H1 (cell line): ENCODE data around the gene CST4. TPM values are rescaled to one million over a fixed set of nuclear protein-coding genes. Genes with fewer than 3 reads are reported as not detected.

ENCODE experiments used
- CTCF ChIA-PET: fragments of 300-600 bp; sonication (Branson Sonifier 250); formaldehyde crosslinking; loops from one replicate; lab custom pipeline; 2021; ENCODE audit not compliant: partially characterized antibody; lab: Charles Lee
- POLR2A ChIA-PET: fragments of 300-600 bp; sonication (Branson Sonifier 250); formaldehyde crosslinking; loops from one replicate; lab custom pipeline; 2021; ENCODE audit warnings: inconsistent platforms; ENCODE audit not compliant: partially characterized antibody; lab: Charles Lee
- DNase-seq, 2 experiments: peaks; one replicate each; pipeline versions ENCODE4 v3.0.0 to v3.0.0-alpha.2; 2010 to 2022; ENCODE audit warnings: low spot score in 2 of 2, low read depth in 1 of 2, mixed read lengths in 1 of 2
- FAIRE-seq: peaks from 2 replicates; lab custom pipeline; 2011; peaks lifted over from hg19 to GRCh38; lab: Jason Lieb, UNC
- H2AFZ ChIP-seq: 2 replicates; pipeline ENCODE4 v1.8.1; 2012; ENCODE audit warnings: low read length, inconsistent platforms
- H2AK5ac ChIP-seq: 2 replicates; pipeline ENCODE4 v1.6.1; 2013; ENCODE audit warnings: low read depth, low read length
- H2BK120ac ChIP-seq: replicated peaks from 2 replicates; pipeline ENCODE3; 2013; ENCODE audit warnings: low read depth, low read length, inconsistent platforms
- H2BK12ac ChIP-seq: 2 replicates; pipeline ENCODE4 v1.6.1; 2013; ENCODE audit warnings: low read depth, low read length
- H2BK15ac ChIP-seq: 2 replicates; pipeline ENCODE4 v1.6.1; 2013; ENCODE audit warnings: low read length
- H2BK20ac ChIP-seq: 2 replicates; pipeline ENCODE4 v1.6.1; 2013; ENCODE audit warnings: low read length
- H2BK5ac ChIP-seq: 2 replicates; pipeline ENCODE4 v1.6.1; 2013; ENCODE audit warnings: low read depth, low read length
- H3K14ac ChIP-seq: 2 replicates; pipeline ENCODE4 v1.6.1; 2013; ENCODE audit warnings: inconsistent platforms; ENCODE audit not compliant: insufficient read length
- H3K18ac ChIP-seq: 2 replicates; pipeline ENCODE4 v1.6.1; 2013; ENCODE audit warnings: low read length; ENCODE audit errors: extremely low read depth
- H3K23ac ChIP-seq: 2 replicates; pipeline ENCODE4 v1.6.1; 2013; ENCODE audit warnings: inconsistent platforms; ENCODE audit not compliant: insufficient read length
- H3K23me2 ChIP-seq: 2 replicates; pipeline ENCODE4 v1.6.1; 2013; ENCODE audit warnings: low read depth, low read length
- H3K27ac ChIP-seq: 2 replicates; pipeline ENCODE4 v1.6.1; 2011; ENCODE audit warnings: low read depth, low read length, inconsistent platforms
- H3K27me3 ChIP-seq, 4 experiments: replicated peaks in 1 of 4; 1 replicate in 1 of 4; 2 replicates in 3 of 4; pipeline versions ENCODE4 v1.6.1 to v1.8.1; 2011 to 2013; ENCODE audit warnings: low read length in 3 of 4, mild to moderate bottlenecking in 3 of 4, inconsistent platforms in 2 of 4, mixed read lengths in 2 of 4, moderate library complexity in 1 of 4; ENCODE audit not compliant: control insufficient read depth in 3 of 4, insufficient read depth in 3 of 4; ENCODE audit errors: extremely low read depth in 1 of 4
- H3K36me3 ChIP-seq, 4 experiments: 2 replicates each; pipeline versions ENCODE4 v1.6.1 to v1.8.1; 2011 to 2013; ENCODE audit warnings: mild to moderate bottlenecking in 4 of 4, low read length in 3 of 4, moderate library complexity in 2 of 4, control low read depth in 1 of 4, inconsistent platforms in 1 of 4; ENCODE audit not compliant: insufficient read depth in 4 of 4, control insufficient read depth in 2 of 4
- H3K4ac ChIP-seq: replicated peaks from 2 replicates; pipeline ENCODE3; 2013; ENCODE audit warnings: low read length, low read depth, mixed read lengths, inconsistent platforms; ENCODE audit not compliant: insufficient read length
- H3K4me1 ChIP-seq, 4 experiments: replicated peaks in 1 of 4; 1 replicate in 1 of 4; 2 replicates in 3 of 4; pipeline versions ENCODE4 v1.6.1 to v1.8.1; 2011 to 2013; ENCODE audit warnings: low read length in 3 of 4, inconsistent platforms in 2 of 4, mixed read lengths in 1 of 4; ENCODE audit not compliant: insufficient read depth in 4 of 4, control insufficient read depth in 3 of 4
- H3K4me2 ChIP-seq, 2 experiments: 2 replicates each; pipeline versions ENCODE4 v1.6.1 to v1.8.1; 2011 to 2013; ENCODE audit warnings: low read depth in 2 of 2, low read length in 2 of 2, control low read depth in 1 of 2, inconsistent platforms in 1 of 2, mild to moderate bottlenecking in 1 of 2; ENCODE audit not compliant: insufficient read depth in 1 of 2
- H3K4me3 ChIP-seq, 4 experiments: fragments of 200-600, 300-600 bp in 1 of 4; sonication (generic), shearing (Covaris generic), sonication (Bioruptor Twin) in 1 of 4; 2 replicates each; pipeline versions ENCODE4 v1.5.1 to v1.8.1; 2011 to 2016; ENCODE audit warnings: low read length in 4 of 4, low read depth in 3 of 4, control low read depth in 2 of 4, inconsistent platforms in 2 of 4, mild to moderate bottlenecking in 2 of 4, mixed read lengths in 1 of 4, moderate library complexity in 1 of 4; ENCODE audit not compliant: insufficient read depth in 2 of 4; ENCODE audit errors: extremely low read depth in 1 of 4
- H3K56ac ChIP-seq: replicated peaks from 2 replicates; pipeline ENCODE3; 2013; ENCODE audit warnings: low read depth, mild to moderate bottlenecking, mixed read lengths, low read length, inconsistent platforms; ENCODE audit not compliant: insufficient read length
- H3K79me1 ChIP-seq: 2 replicates; pipeline ENCODE4 v1.6.1; 2013; ENCODE audit warnings: low read depth, low read length, control low read depth
- H3K79me2 ChIP-seq, 2 experiments: 2 replicates each; pipeline versions ENCODE4 v1.6.1 to v1.8.1; 2012 to 2013; ENCODE audit warnings: low read length in 2 of 2, mild to moderate bottlenecking in 2 of 2, inconsistent platforms in 1 of 2; ENCODE audit not compliant: insufficient read depth in 2 of 2, control insufficient read depth in 1 of 2
- H3K9ac ChIP-seq, 4 experiments: replicated peaks in 1 of 4; 1 replicate in 1 of 4; 2 replicates in 3 of 4; pipeline versions ENCODE4 v1.6.1 to v1.8.1; 2011 to 2013; ENCODE audit warnings: low read depth in 3 of 4, low read length in 3 of 4, control low read depth in 2 of 4, mild to moderate bottlenecking in 2 of 4, moderate library complexity in 2 of 4, inconsistent platforms in 1 of 4; ENCODE audit errors: extremely low read depth in 1 of 4
- H3K9me3 ChIP-seq, 2 experiments: 2 replicates each; pipeline versions ENCODE4 v1.6.1 to v1.8.1; 2012 to 2013; ENCODE audit warnings: mild to moderate bottlenecking in 2 of 2, moderate library complexity in 2 of 2, control low read depth in 1 of 2, inconsistent platforms in 1 of 2, low read depth in 1 of 2, low read length in 1 of 2, mixed read lengths in 1 of 2; ENCODE audit not compliant: insufficient read depth in 2 of 2
- H4K20me1 ChIP-seq, 2 experiments: replicated peaks in 1 of 2; 2 replicates each; pipeline versions ENCODE3 to v1.8.1; 2011 to 2013; ENCODE audit warnings: inconsistent platforms in 2 of 2, low read length in 2 of 2, mild to moderate bottlenecking in 1 of 2; ENCODE audit not compliant: insufficient read depth in 2 of 2, control insufficient read depth in 1 of 2
- H4K5ac ChIP-seq: 2 replicates; pipeline ENCODE4 v1.6.1; 2013; ENCODE audit warnings: low read length, low read depth, mixed read lengths, inconsistent platforms; ENCODE audit not compliant: insufficient read length
- H4K8ac ChIP-seq: 2 replicates; pipeline ENCODE4 v1.8.0; 2013; ENCODE audit warnings: mild to moderate bottlenecking, moderate library complexity, low read length, inconsistent platforms; ENCODE audit not compliant: insufficient read depth; ENCODE audit errors: extremely low read depth
- H4K91ac ChIP-seq: replicated peaks from 2 replicates; pipeline ENCODE3; 2013; ENCODE audit warnings: low read length, mixed read lengths, inconsistent platforms; ENCODE audit not compliant: insufficient read length
- ASH2L ChIP-seq: fragments of 200-600, 300-600 bp; sonication (generic); IDR thresholded peaks from one replicate; pipeline ENCODE4 v1.7.1; 2017; ENCODE audit warnings: low read length
- CEBPB ChIP-seq: IDR thresholded peaks from 2 replicates; pipeline ENCODE4 v1.6.1; 2012; ENCODE audit warnings: low read depth, low read length
- JUN ChIP-seq: IDR thresholded peaks from 2 replicates; pipeline ENCODE4 v1.6.1; 2011; ENCODE audit warnings: low read depth, mild to moderate bottlenecking, improper control_type of control experiment, low read length
- WGBS, 2 experiments: shearing (Covaris generic) in 1 of 2; methylation state at CpG; one replicate each; pipeline versions ENCODE4 v1.1.6 to v1.1.7; 2013 to 2015; ENCODE audit warnings: low lambda C conversion rate in 2 of 2, mixed read lengths in 2 of 2, inconsistent platforms in 1 of 2, low coverage in 1 of 2, missing lambda C conversion rate in 1 of 2; ENCODE audit not compliant: insufficient replicate concordance in 2 of 2, insufficient coverage in 1 of 2, insufficient read length in 1 of 2; ENCODE audit errors: extremely low coverage in 1 of 2, missing lambda C conversion rate in 1 of 2; 5-methylcytosine and 5-hydroxymethylcytosine counted together
- polyA plus RNA-seq, 7 experiments: library from polyadenylated mRNA; depleted of rRNA in 3 of 7; stranded (reverse) in 5 of 7; unstranded in 2 of 7; fragments of >200 nt in 5 of 7; fragments of 200-250 nt in 2 of 7; gene quantifications; 1 replicate in 5 of 7; 2 replicates in 1 of 7; 4 replicates in 1 of 7; pipeline versions ENCODE4 v1.2.1 to v1.2.3, GENCODE V29; 2011 to 2013; ENCODE audit warnings: missing spikeins in 2 of 7, mixed read lengths in 2 of 7
- total RNA-seq: library from RNA; stranded (reverse); fragmentation: NEBNext Ultra II Directional; extraction: Animal tissue kit (Norgen Biotek cat#: 25700); gene quantifications from 2 replicates; pipeline ENCODE4 v1.2.1, GENCODE V29; 2021

The CST4 gene
- total and polyA plus RNA-seq, 2 of the 8 experiments (the other 6 are each of a cell fraction or from before 2014, with no cell fraction given): not detected

- POLR2A ChIA-PET: no interaction called here
- H3K4me3 ChIP-seq: no peak overlapping the region
- TF ChIP-seq JUN (no peak), CEBPB (peak; percentile 52; the same call in 1 of the 2 replicates), ASH2L (no peak)
- H2BK15ac ChIP-seq: no peak overlapping the region
- peaks cover 0 to 2% (median 0%) of the 10 kb centered on the region in 4 experiments; a peak in 1 of 7 replicates for H3K4me1 ChIP-seq
- H2AFZ ChIP-seq: no peak overlapping the region
- no peaks in the 10 kb centered on the region for H3K27me3 ChIP-seq
- H3K27ac ChIP-seq: no peak overlapping the region
- no peak overlapping the region for H4K5ac ChIP-seq
- H2AK5ac ChIP-seq: no peak overlapping the region
- no peak overlapping the region for H4K8ac ChIP-seq
- no peak overlapping the region for H2BK12ac ChIP-seq
- no peak overlapping the region for H2BK120ac ChIP-seq
- H4K91ac ChIP-seq: no peak overlapping the region
- DNase-seq (no peak), FAIRE-seq (no peak)
- H3K23ac ChIP-seq: no peak overlapping the region
- H2BK5ac ChIP-seq: no peak overlapping the region
- no peak overlapping the region for H2BK20ac ChIP-seq
- H3K18ac ChIP-seq: no peak overlapping the region
- H3K79me2 ChIP-seq: no peaks in the 10 kb centered on the region
- H3K23me2 ChIP-seq: no peaks in the 10 kb centered on the region; the same call in 1 of the 2 replicates
- no peak overlapping the region for H3K4ac ChIP-seq
- H3K36me3 ChIP-seq: no peaks in the 10 kb centered on the region
- H3K14ac ChIP-seq: no peak overlapping the region
- no peak overlapping the region for H3K56ac ChIP-seq
- no peaks in the 10 kb centered on the region for H3K9me3 ChIP-seq
- no peak overlapping the region for H3K4me2 ChIP-seq
- H3K9ac ChIP-seq: no peak overlapping the region
- no peaks in the 10 kb centered on the region for H3K79me1 ChIP-seq
- CTCF ChIA-PET: interaction anchor here (1.4 to 1.5 kb wide), 2 partner anchors 12 to 19 kb away, joined by 3 to 6 read pairs; no protein-coding TSS in a partner anchor
- WGBS, 2 experiments: 98% methylated on average over 2 of the region's 2 CpGs; no CpG with 5 or more reads in 1 of the 2 experiments
- H4K20me1 ChIP-seq: no peaks in the 10 kb centered on the region
These were observed 39.6 kb downstream of the CST4 start for GRCh38 chr20:23649242-23649641.
